HG03439 (cell line): Measurements from ENCODE around the gene SPATA33.

Source experiments
- ATAC-seq: cut with Tn5 transposase; IDR thresholded peaks from one replicate; pipeline ENCODE4 v1.9.1; 2021; ENCODE audit warnings: mild to moderate bottlenecking, moderate library complexity; ENCODE audit not compliant: unreplicated experiment

SPATA33 gene

DNA sequence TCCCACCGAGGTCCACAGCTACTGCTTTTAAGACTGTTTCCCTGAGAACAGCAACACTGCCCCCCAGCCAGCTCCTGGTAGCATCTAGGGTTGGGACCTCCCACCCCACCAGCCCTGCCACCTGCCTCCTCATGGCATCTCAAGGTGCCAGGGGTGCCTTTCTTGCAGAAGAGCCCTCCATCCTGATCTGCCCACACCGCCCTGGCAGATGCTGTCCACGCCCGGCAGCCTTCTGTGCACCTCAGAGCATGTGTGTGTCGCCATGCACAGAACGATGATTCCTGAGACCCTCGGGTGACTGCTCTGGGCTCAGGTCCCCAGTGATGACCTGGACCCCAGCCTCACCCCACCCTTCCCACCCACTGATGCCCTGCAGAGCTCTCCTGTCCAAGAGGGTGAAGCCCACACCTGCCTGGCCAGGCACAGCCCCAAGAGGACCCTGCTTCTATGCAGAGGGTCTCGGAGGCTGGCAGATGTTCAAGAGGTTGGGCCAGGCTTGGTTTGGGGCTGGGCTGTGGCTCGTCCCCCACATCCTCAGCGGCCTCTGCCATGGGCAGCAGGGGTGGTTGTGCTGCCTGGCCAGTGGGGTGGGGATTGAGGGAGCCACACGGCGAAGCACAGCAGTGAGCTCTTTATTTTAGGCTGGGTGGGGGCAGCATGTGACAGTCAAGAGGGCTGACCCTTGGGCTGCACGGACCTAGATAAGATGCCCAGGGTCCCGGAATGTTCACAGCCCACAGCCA lies 49.1 kb downstream of the SPATA33 start:
- ATAC-seq, result no peak

DNA sequence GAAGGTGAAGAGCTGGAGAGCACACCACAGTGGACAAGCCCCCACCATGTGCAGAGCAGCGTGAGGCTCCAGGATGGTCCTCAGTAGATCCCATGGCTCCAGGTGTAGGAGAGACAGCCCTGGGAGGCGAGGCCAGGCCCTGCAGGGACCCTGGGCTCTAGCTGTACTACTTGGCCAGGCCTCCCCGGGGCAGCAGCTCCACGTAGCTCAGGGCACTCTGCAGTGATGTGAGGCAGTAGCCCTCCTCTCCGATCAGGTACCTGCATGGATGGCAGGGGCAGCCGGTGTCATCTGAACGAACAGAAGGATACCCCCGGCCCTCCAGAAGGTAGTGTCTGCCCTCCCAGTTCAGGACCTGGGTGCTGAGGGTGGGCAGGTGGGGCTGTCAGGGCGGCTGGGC lies 50.1 kb downstream of the SPATA33 start:
- ATAC-seq, result no peak

DNA sequence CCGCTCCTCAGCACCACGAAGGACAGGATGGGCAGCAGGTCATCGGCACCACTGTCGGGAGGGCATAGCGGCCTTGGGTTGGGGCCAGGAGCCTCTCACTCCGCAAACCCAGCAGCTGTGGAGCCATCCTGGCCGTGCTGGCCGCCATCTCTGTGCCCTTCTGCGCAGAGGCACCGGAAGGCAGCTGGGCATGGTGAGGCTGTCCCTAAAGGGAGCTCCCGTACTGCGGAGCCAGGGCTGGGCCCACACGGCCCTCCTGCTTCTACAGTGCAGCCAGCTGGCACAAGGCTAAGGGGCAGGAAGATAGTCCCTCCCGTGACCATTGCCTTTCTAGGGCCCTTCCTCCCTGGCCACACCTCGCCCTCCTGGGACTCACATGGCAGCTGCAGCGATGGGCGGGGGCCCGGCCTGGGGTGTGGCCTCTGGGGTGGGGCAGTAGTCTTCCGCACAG lies 50.9 kb downstream of the SPATA33 start:
- no peak for ATAC-seq

DNA sequence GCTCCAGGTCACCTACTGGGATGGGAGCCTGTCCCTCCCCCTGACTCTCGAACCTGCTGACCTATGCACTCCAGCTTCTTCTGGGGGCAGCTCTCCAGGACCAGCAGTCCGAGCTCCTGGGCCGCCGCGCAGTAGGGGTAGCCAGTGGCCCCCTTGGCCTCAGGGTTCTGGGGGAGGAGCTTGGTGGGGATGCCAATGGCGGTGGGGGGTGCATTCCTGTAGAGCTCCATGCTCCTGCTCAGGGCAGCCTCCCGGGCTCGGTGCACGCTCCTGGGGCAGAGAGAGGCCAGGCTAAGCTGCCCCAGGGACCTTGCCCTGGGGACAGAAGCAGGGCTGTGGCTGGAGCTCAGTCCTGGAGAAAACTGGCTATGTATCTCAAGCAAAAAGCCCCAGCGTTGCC lies 51.5 kb downstream of the SPATA33 start:
- no peak for ATAC-seq

DNA sequence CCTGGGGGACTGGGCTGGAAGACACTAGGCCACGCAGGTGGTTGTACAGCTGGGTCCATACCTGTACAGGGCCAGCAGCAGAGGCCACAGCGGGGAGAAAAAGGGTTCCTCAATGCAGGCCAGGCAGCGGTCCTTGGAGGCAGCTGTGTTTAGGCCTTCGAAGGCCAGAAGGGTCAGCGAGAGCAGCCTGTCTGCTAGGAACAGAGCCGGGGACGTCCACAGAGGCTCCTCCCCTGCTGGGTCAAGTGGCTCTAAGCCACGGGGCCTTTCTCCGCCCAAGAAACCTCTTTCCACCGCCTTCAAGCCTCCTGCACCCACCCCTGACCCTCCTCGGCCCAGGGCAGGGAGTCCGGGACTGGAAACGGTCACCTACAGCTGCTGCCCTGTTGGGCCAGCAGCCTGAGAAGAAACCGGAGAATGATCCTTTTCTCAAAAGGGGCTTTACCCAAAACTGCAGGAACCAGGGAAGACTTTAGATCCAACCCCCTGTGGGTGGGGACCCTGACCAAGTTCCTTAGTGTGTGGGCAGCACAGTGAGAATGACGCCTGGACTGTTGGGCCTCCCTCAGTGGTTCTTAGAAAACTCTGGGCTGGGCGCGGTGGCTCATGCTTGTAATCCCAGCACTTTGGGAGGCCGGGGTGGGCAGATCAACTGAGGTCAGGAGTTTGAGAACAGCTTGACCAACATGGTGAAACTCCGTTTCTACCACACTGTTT lies 52.2 kb downstream of the SPATA33 start:
- no peak for ATAC-seq

DNA sequence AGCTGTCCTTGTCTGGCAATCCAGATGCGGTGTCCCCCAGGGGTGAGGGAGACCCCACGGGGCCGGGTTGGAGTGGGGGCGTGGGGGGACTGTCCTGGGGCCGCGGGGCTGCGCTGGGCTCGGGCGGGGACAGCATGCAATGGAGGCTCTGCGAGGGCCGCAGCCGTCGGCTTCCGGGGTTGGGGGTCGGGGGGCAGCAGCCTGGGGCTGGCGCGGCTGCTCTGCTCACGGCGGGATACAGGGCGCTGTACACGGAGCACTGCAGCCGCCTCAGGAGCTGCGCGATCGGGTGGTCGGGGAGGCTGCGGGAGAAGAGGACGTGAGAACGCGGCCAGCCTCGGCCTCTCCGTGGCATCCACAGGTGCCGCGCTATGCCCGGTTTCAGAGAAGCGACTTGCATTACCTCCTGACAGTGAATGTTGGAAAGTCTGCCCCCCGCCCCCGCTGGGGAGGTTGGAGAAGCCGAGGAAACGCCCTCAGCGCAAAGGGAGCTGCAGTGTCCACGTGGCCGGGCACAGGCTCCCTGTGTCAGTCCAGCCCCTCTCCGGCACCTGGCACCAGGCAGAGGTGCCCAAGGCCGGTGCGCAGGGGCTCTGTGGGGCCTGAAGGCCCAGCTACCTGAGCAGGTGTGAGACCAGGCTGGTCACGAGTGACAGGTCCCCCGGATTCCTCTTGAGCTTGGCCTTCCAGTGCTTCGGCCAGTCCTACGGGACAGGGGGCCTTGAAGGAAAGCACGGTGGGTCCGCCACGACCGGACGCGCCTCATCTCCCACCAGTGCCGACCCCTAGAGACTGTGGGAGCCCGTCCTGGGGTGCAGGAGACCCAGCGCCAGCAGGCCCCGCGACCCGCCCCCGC lies 53.3 kb downstream of the SPATA33 start:
- ATAC-seq, result no peak

- peak; percentile 54 for ATAC-seq
Measured at GRCh38 chr16:89711601-89712273, 54.1 kb downstream of the SPATA33 start.

GRCh38 chr16:89712274-89712781 lies 54.7 kb downstream of the SPATA33 start:
- no peak for ATAC-seq

DNA sequence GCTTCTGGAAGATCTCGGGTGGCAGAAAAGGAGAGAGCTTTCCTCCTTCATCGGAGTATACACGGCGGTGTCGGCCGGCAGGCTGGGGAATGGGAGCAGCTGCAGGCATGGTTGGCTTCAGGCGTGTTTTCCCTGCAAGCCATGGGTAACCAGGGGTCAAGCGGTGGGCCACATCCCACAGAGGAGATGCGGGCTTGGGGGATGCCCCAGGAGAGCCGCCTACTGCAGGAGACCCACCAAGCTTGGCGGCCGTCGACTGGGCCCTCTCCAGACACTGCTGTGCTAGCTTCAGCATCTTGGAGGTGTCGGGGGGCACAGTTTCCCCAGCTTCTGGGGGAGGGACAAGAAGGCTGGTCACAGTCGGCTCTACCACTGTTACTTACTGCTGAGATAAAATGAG lies 58.9 kb downstream of the SPATA33 start:
- no peak for ATAC-seq

GRCh38 chr16:89716916-89717687 lies 59.5 kb downstream of the SPATA33 start:
- ATAC-seq, result no peak

- no peak for ATAC-seq
Measured at GRCh38 chr16:89717688-89718505, 60.3 kb downstream of the SPATA33 start.
